Activated CD4-positive, alpha-beta T cell treated with anti-CD3 and anti-CD28 coated beads, Interleukin-2, amount 50 U/mL, for 4 hours (primary cell): ENCODE data around the gene TK2.
"Not testable (repeated sequence)": the region's sequence is repeated elsewhere in the genome, so short reads cannot be mapped to it uniquely, and the experiment has no call there.

Experiments
- DNase-seq, 2 experiments: peaks; one replicate each; pipeline ENCODE4 v3.0.0-alpha.2; 2020

The TK2 gene

GRCh38 chr16:66481081-66481942 is 68.6 kb downstream of the TK2 start:
- no peak for DNase-seq

GRCh38 chr16:66480265-66481080 is 69.4 kb downstream of the TK2 start:
- DNase-seq = no peak

GRCh38 chr16:66479661-66480264 is 70.2 kb downstream of the TK2 start:
- DNase-seq = no peak

GRCh38 chr16:66478733-66479511 is 71.0 kb downstream of the TK2 start:
- peak; percentile 81 to 83 for DNase-seq

- DNase-seq = no peak
Measured at GRCh38 chr16:66477028-66477515, 72.8 kb downstream of the TK2 start.

GRCh38 chr16:66476328-66477027 is 73.4 kb downstream of the TK2 start:
- DNase-seq = peak; percentile 29 to 43

GRCh38 chr16:66475232-66475631 is 74.7 kb downstream of the TK2 start:
- DNase-seq = no peak

GRCh38 chr16:66474750-66475199 is 75.1 kb downstream of the TK2 start:
- DNase-seq = peak; percentile 34 to 43

GRCh38 chr16:66473654-66474519 is 76.0 kb downstream of the TK2 start:
- DNase-seq = no peak

GRCh38 chr16:66473051-66473571 is 76.8 kb downstream of the TK2 start:
- no peak for DNase-seq

- DNase-seq = no peak
Measured at GRCh38 chr16:66471716-66472393, 78.1 kb downstream of the TK2 start.

GRCh38 chr16:66471264-66471663 is 78.7 kb downstream of the TK2 start:
- DNase-seq = no peak

GRCh38 chr16:66470556-66470955 is 79.4 kb downstream of the TK2 start:
- DNase-seq = no peak

- DNase-seq = no peak
Measured at GRCh38 chr16:66469947-66470546, 79.9 kb downstream of the TK2 start.

GRCh38 chr16:66469291-66469946 is 80.5 kb downstream of the TK2 start:
- no peak for DNase-seq

- DNase-seq = no peak
Measured at GRCh38 chr16:66468321-66468965, 81.5 kb downstream of the TK2 start.

- DNase-seq = no peak
Measured at GRCh38 chr16:66467611-66468010, 82.3 kb downstream of the TK2 start.

- not testable (repeated sequence) for DNase-seq
Measured at GRCh38 chr16:66466636-66467035, 83.3 kb downstream of the TK2 start.
